ENCODE results near the gene LITAF.

GRCh38 chr16:11570258-11570657 is 16.5 kb downstream of the LITAF start:
- TF ChIP-seq CTCF (optimal IDR thresholded peaks at IDR 0.05 in 1 of 3, IDR thresholded peaks at IDR 0.05 in 1 of 3, conservative IDR thresholded peaks at IDR 0.05 in 1 of 3; ENCODE audit: extremely low read depth in 1 of 3, insufficient read depth in 2 of 3, low read length in 3 of 3): no peak
- no peak for TF ChIP-seq EZH2 (IDR thresholded peaks at IDR 0.05; ENCODE audit: low read length)

Measured in keratinocyte (primary cell).